Activated naive CD4-positive, alpha-beta T cell treated with anti-CD3 and anti-CD28 coated beads, Interleukin-2, amount 50 U/mL, for 16 hours (primary cell): ENCODE data around the gene GABRB3.

Experiments
- DNase-seq: peaks from one replicate; pipeline ENCODE4 v3.0.0-alpha.2; 2020

Gene GABRB3

DNA sequence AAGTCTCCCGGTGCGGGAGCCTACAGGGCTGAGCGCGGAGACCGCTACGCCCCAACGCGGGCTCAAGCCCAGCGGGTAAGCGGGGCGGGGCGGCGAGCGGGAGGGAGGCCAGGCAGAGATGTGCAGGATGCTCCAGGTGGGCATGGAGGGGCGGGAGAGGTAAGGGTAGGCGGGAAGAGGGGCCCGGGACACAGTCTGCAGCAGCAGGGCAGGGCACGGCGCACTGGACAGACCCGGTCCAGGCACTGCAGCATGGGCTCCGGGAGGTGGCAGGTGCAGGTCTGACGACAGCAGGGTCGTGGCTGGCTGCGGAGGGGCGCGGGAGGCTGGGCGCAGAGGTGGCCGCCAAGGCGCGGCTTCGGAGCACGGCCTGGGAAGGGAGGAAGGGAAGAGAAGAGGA is 102.8 kb downstream of the GABRB3 start:
- no peak for DNase-seq

DNA sequence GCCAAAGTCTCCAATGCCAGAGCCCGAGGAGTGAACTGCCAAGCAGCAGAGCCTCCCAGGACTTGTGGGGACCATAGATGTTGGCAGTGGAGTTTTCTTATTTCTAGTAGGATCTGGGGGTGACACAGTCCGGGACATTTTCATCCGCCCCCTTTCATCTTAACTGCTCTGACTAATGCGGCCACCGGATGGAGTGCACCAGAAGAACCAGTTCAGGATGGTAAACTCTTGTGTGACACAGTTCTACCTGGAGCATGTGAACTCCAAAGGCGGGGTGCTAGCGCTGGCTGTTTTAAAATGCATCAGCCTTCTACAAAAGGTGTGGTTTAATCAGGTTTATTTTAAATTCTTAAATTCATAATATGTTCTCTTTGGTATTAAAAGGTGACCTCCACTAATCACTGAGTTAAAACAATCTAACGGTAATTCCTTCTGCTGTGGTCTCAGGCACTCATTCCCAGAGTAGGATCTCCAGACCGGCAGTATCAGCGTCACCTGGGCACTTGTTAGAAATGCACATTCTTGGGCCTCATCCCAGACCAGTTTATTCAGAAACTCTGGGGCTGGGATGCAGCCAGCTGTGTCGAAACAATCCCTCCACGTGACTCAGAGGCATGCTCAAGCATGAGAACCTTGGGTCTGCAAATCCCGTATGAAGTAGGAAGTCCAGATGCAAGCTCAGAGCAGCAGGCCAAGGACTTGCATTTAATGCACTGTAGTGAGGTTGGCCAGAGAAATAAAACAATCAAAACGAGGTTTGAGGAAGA is 105.5 kb downstream of the GABRB3 start:
- DNase-seq, result no peak

DNA sequence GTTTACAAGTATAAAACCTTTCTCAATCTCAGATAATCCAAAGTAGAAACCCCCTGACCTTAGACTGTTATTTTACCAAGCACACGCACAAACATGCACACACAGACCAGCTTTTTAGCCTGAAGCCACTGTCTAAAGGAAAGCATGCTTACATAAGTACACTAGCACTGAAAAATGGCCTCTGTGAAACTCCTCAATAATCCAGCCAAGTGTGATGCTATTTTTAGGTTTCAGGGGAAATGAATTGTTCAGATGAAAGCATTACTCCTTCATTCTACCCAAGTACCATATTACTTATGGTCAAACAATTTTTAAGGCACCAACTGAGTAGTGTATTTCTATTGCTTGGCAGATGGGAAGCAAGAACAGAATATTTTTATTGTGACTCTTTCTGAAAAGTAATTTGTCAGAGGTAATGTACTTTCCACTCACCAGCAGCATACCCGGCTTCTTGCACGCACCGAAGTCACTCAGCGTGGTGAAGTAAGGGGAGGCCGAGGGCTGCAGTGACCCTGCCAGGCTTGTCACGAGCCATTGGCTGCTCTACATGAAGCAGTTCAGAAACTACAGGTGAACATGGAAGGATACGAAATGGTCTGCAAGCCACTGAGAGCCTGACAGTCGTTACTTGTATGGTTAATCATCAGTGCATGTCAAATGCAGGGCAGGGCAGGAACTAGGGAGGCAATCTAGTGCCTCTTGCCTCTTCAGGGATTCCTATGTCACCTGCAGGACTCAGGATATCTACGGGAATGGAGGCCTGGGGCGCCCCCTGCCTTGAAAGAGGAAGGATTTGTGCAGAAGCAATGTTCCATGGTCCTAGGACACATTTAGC is 106.7 kb downstream of the GABRB3 start:
- DNase-seq, result no peak

DNA sequence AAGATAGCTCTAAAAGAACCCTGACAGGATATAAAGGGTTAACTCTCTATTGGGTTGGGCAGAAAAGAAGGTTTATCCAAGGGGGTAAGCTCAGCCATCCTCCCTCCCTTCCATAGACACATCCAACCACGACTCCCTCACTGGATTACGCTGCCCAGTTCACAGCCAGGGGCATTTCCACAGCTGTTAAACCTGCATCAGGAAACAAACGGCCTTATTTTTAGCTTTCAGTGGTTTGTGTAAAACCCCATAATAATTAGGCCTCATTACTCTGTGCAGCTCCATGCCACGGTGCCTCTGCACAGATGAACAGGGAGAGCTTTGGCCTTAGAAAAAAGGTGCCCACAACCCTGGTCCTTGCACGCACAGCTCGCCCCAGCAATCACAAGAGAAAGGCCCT is 110.6 kb downstream of the GABRB3 start:
- no peak for DNase-seq

DNA sequence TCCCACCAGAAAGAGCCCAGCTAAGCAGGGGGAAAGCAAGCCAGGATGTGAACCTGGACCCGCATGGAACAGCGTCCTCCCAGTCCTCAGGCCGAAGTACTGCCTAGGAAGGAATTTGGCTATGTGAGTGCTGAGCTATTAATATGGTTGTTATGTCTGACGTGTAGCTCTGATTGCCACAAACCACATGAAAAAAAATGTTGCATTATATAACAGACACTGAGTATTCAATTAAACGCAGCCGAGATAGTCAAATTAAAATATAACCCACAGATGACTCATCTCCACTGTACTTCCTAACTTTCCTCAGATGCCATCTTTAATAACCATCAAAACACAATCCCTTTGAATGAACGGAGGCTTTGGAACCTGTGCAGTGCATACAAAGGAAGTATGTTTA is 111.1 kb downstream of the GABRB3 start:
- no peak for DNase-seq

DNA sequence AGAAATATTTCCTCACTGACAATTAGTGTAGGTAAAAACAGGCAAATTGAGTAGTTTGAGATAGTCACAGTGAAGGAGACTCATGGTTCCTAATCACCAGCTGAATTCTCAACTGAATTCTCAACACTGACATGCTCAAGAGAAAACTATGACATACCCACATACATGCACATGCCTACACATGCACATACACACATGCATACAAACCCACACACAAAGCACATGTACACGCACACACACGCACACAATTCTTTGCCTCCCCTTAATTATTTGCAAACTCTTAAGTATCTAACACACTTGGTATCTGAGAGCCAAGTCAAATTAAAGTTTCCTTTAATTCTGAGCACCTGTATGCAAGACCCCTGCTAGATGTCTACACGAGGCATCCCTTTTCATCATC is 111.8 kb downstream of the GABRB3 start:
- no peak for DNase-seq

DNA sequence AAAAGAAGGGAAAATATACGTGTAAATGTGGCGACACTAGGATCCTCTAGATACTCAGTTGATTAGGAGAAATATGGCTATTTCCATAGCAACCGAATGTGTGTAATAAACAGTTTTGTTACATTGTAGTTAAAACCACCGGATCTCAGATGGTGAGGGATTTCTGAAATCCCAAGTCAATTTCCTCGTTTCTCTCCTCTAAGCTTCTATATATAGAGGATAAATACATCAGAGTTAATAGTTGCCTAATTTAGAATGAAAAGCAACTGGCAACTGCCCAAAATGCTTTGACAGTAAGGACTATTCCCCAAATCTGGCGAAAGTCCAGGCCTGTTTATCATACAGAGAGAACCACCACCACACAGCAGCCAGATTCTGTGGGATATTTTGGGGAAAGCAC is 112.6 kb downstream of the GABRB3 start:
- DNase-seq, result no peak

DNA sequence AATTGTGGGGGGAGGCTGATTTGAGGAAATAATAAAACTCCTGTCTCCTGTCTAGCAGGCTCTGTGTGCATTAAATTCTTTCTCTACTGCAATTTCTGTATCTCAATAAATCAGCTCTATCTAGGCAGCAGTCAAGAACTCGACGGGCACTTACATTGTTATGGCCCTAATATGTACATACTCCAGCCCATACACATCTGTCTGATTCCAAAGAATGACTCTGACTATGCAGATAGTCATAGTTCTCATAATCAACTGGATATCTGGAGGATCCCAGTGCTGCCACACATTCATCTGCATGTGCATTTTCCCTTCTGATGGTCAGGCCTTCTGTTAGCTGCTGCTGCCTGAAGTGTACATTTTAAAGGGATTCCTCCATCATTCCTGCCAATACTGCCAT is 114.6 kb downstream of the GABRB3 start:
- DNase-seq, result no peak

DNA sequence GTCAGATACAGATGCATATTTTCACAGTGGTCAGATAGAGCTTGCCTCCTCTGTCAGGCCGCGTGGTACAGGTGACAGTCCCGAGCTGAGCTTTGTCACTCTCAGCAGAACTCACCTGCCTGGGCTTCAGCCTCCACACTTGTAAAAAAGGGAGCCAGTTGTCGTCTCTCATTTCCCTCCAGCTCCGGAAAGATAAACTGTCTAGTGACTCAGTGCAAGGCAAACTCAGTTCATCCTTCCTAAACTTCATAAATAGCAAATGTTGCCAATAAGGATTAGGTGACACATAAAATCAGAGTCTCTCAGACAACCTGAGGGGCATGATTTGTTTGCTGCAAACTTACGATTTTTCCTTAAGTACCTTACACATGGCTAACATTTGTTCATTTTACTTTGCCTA is 116.8 kb downstream of the GABRB3 start:
- no peak for DNase-seq

DNA sequence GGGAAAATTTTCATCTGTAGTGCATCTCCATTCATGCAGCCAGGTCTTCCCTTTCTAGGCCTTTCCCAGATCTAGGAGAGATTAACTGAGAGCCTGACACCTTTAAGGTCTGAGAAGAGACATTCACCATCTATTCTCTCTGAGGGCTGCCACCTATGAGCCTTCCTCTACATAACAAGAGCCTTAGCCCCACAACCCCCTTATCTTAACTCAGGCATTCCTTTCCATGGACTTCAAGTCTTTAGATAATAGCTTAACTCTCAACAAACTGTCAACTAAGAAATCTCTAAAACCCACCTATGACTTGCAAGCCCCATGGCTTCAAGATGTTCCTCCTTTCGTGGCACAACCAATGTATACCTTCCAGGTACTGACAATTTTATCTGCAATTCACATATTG is 121.0 kb downstream of the GABRB3 start:
- DNase-seq, result no peak

DNA sequence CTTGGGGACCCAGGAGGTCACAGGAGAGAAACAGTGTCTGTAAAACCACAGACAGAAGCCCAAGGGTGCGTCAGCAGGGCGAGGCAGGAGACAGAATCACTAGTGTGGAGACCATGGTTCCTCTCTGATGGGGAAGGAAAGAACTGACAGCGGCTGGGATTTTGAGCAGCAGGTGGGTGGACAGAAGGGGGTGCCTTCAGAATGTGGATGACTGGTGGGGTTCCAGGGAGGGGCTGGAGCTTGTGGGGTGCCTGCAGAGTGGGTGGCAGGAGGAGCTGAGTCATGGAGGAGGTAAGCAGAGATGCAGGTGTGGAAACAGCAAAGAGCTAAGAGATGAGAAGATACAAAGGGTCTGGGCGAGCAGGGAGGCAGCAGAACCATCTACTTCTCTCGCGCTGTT is 124.2 kb downstream of the GABRB3 start:
- DNase-seq, result no peak

DNA sequence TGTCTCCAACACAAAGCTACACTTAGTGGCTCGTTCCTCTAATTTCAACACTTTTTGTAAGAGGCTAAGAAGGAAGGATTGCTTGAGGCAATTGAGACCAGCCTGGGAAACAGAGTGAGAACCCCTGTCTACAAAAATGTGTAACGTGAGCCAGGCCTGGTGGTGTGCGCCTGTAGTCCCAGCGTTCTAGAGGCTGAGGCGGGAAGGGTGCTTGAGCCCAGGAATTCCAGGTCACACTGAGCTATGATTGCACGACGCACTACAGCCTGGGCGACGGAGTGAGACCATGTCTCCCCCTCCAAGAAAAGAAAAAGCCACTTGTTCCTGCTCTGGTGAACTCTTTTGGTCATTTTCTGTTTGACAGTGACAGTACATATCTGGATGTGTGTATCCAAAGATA is 127.9 kb downstream of the GABRB3 start:
- no peak for DNase-seq

DNA sequence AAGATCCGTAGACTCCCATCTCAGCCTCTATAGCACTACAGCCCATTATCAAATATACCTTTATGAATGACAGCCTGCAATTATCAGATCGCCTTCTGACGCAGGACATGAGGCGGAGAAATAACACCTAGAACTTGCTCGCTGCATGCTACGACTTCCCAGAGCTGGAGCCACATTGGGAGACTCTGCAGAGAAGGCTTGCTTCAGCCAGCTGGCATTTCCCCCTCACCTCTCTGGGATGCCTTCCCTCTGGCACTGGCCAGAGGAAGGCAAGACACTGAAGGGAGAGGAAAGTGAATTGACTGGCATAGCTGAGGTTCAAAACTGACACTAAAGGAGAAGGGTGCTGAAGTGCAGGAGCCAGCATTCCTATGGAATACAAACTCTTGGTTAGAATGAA is 131.7 kb downstream of the GABRB3 start:
- DNase-seq, result no peak

DNA sequence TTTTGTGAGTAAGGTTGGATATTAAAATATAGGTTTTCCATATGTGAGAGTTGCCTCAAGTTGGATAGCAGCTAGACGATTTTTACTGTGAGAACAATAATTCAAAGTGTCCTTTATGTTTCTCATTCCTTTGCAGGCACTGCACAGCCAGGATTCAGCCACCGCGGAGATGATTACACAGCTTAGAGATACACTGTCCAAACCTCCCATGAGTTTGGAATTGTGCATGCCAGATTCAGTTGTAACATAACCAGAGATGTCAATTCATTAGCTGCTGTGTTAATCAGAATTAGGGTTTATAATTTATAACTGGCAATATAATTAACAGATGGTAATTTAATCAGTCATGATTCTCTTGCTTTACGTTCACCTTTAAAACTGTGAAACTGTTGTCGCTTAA is 132.3 kb downstream of the GABRB3 start:
- DNase-seq, result no peak

DNA sequence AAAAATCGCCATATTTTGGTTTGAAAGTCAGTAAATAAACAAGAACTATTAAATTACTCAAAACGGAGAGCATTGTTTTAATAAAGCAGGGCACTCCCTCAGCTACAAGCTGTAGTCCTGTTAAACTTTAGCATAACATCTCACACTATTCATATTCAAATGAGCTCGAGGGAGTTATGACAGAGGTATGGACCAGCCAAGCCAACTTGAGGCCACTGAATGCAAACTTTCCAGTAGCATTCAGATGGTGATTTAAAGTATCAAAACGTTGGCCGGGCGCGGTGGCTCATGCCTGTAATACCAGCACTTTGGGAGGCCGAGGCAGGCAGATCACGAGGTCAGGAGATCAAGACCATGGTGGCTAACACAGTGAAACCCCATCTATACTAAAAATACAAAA is 132.9 kb downstream of the GABRB3 start:
- DNase-seq, result no peak

DNA sequence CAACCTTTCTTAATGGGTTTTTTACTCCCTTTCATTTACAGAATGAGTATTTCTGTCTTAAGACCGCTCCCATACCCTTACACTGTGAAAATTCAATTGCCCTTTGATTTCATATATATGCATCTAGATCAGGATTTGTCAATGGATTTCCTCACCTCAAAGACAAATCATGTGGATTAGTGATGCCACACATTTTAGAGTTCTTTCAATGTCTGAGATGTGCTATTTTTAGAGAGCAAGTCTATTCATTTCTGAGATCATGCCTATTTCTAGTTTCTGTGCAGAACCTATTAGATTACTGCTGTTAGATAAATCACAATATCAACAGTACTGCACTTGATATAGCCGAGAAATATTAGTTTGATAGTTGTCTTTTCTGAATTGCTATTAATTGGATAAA is 137.3 kb downstream of the GABRB3 start:
- no peak for DNase-seq

DNA sequence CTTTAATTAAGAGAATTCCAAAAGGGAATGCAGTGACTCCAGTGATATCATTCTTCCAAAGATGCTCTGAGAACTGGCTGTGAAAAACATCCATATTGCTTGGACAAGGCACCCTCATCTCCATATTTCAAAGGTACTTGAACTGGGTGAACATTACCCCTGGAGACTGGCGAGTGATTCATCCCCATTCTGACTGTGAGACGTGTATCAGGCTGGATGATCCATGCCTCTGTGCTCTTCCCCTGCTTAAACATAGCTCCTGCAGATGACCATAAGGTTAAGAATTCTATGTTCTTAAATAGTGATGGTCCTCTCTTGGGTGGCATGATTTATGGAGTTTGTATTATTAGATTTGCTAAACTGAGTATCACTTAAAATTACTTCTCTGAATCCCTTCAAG is 137.8 kb downstream of the GABRB3 start:
- DNase-seq, result no peak

DNA sequence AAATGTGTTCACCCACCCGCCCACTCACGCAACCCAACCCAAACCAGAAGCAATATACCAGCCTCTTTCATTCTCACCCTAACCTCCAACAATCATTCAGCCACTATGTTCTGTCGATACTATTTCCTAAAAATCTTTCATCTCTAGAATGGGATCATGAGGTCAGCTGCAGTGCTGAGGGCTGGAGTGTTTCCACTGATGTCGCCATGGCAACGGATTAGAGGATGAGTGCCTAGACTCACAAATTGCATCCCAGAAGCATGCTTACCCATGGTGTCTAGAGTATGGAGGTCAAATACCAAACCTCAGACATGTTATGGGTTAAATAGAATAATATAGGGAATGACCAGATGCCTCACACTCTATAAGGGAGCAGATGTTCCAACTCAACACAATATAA is 138.5 kb downstream of the GABRB3 start:
- no peak for DNase-seq

DNA sequence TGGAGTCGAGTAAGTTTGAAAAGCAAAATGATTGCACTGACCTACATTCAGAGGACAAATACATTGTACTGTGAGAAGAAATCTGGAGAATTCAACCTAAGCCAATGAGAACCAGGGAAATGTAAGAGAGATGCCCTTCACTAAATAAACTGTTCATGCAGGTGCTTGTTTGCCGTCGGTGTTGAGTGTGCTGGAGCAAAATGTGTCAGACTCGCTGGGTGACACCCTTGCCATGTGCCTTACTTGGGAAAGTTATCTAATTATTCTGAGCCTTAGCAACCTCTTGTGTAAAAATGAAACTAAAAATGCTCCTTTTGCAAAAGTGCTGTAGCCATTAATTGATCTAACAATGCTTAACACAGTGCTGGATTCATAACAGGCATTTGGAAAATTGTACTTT is 140.4 kb downstream of the GABRB3 start:
- no peak for DNase-seq

DNA sequence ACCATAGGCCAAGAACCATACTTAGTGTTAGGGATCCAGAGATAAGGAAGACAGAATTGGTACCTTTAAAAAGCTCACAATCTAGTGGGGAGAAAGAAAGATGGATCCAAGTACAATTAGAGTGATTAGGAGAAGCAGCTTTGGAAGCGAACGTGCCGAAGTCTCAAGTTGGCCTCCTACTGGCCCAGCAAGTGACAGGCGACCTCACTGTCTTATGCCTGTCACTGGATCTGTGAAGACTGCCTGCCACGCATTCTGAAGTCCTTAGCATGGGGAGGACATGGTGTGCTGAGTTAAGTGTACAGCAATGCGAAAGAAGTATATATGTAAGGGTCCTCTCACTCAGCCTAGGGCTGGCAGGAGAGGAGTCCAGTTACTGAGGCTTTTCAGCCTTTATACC is 141.0 kb downstream of the GABRB3 start:
- DNase-seq, result no peak

DNA sequence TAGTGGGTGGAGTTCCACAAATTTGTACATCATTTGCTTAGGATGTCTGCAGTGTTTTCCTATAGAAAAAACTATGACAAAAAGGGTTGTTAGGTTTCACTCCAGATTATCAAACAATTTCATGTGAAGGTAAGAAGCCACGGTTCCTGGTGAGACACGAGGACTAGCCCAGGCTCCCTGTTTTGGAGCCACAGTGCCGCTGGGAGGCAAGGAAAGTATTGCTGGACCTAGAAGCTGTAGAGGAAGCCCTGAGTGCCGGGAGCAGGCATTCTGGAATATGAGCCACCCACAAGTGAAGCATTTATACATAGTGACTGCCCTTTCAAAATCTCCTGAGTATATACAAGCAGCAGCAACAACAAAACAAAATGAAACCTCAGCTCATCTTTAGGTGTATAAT is 142.0 kb downstream of the GABRB3 start:
- no peak for DNase-seq

DNA sequence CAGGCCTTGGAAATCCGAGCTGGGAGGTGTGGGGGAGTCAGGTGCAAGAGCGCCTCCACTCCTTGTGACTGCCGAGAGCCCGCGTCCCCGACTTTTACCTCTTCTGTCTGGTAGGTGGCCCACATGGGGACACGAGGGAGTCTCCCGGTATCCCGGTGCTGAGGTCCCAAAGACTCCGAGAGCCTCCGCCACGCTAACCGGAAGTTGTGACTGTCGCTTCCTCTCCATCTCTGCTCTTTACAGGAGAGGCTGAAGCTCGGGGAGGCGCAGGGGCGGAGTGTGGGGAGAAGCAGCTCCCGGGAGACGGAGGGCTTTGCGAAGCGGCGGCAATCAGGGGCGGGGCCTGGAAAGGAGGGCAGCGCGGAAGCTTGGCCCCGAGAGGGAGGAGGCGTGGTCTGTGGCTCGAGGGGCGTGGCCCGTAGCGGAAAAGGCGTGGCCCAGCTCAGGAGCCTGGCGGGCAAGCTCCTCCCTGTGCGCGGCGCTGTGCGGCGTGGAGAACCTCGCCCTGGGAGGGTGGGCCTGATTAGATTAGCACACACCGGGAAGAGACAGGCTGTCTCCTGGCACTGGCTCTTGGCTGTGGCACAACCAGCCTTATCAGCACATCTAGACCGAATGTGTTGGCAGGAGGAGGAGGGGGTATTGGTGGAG is 143.9 kb downstream of the GABRB3 start:
- DNase-seq, result no peak

DNA sequence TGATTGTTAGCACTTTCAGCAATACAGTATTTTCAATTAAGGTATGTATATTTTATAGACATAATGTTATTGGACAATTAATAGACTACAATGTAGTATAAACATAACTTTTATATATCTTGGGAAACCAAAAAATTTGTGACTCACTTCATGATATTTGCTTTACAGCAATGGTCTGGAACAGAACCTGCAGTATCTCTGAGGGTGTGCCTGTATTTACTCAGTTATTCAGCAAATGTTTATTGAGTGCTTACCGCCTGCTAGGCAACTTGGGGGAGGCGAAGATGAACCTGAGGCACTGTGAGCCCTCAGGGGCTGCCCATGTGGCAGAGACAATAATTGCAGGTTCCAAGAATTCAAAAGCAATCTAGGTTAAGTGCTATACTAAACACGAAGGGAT is 144.8 kb downstream of the GABRB3 start:
- no peak for DNase-seq

DNA sequence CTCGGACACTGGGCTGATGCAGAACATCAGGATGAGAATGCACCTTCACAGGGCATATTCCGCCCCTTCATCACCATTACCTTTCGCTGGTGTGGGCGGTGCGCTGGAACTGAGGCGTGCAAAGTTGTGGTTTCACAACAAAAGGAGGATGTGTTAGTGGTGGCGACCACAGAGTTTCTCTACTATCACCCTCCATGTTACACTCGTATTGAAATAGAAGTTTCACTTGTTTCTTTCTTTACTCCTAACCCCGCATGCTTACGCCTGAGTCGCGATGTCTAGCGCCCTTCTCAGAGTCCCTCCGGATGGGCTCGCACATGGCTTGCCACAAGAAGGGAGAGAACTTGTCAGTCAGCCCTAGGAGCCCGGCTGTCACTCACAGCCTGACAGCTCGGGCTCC is 148.7 kb downstream of the GABRB3 start:
- no peak for DNase-seq
